Neural cell (in vitro differentiated cells): Measurements from ENCODE around the gene LRP5. TPM values are rescaled to one million over a fixed set of nuclear protein-coding genes. Genes with fewer than 3 reads are reported as not detected.

Experiments
- H2AFZ ChIP-seq: fragments of 200-600, 300-800 bp; sonication (generic), shearing (Covaris generic); 2 replicates; pipeline ENCODE4 v1.6.0; 2014; ENCODE audit warnings: low read depth, mild to moderate bottlenecking, antibody characterized with exemption, low read length, moderate library complexity
- H3F3A ChIP-seq: fragments of 200-600 bp; shearing (Covaris generic); 2 replicates; pipeline ENCODE4 v1.6.1; 2016; ENCODE audit warnings: mild to moderate bottlenecking, moderate library complexity, mixed read lengths, antibody characterized with exemption, low read length; ENCODE audit not compliant: insufficient read depth, poor library complexity, severe bottlenecking
- H3K27ac ChIP-seq: fragments of 200-600, 300-800 bp; sonication (generic), shearing (Covaris generic); 2 replicates; pipeline ENCODE4 v1.5.1; 2014; ENCODE audit warnings: mild to moderate bottlenecking, low read length, moderate library complexity
- H3K27me3 ChIP-seq: fragments of 300-800, 200-600 bp; sonication (generic), shearing (Covaris generic); 2 replicates; pipeline ENCODE4 v1.6.0; 2014; ENCODE audit warnings: mild to moderate bottlenecking, low read depth, low read length, moderate library complexity; ENCODE audit not compliant: insufficient read depth
- H3K36me3 ChIP-seq: fragments of 300-800, 200-600 bp; sonication (generic), shearing (Covaris generic); 2 replicates; pipeline ENCODE4 v1.5.1; 2014; ENCODE audit warnings: mild to moderate bottlenecking, antibody characterized with exemption, low read length, moderate library complexity; ENCODE audit not compliant: insufficient read depth
- H3K4me2 ChIP-seq: fragments of 300-800, 200-600 bp; sonication (generic), shearing (Covaris generic); 2 replicates; pipeline ENCODE4 v1.6.0; 2014; ENCODE audit warnings: mild to moderate bottlenecking, low read length
- H3K4me3 ChIP-seq: fragments of 300-800, 200-600 bp; sonication (generic), shearing (Covaris generic); 2 replicates; pipeline ENCODE4 v1.5.1; 2014; ENCODE audit warnings: mild to moderate bottlenecking, low read length, moderate library complexity
- H3K79me2 ChIP-seq: fragments of 200-600 bp; shearing (Covaris generic); replicated peaks from 2 replicates; pipeline ENCODE4 v1.6.0; 2014; ENCODE audit warnings: mild to moderate bottlenecking, low read length, moderate library complexity; ENCODE audit not compliant: insufficient read depth
- H3K9ac ChIP-seq: fragments of 300-800, 200-600 bp; sonication (generic), shearing (Covaris generic); 2 replicates; pipeline ENCODE4 v1.6.1; 2016; ENCODE audit warnings: mild to moderate bottlenecking, low read length, mixed read lengths
- H3K9me2 ChIP-seq: fragments of 200-600 bp; shearing (Covaris generic); 2 replicates; pipeline ENCODE4 v1.6.1; 2016; ENCODE audit warnings: mild to moderate bottlenecking, low read length, mixed read lengths; ENCODE audit not compliant: insufficient read depth
- H3K9me3 ChIP-seq: fragments of 200-600, 300-800 bp; sonication (generic), shearing (Covaris generic); 2 replicates; pipeline ENCODE4 v1.6.1; 2016; ENCODE audit warnings: mild to moderate bottlenecking, mixed run types, low read length, moderate library complexity, mixed read lengths
- H4K20me1 ChIP-seq: fragments of 200-600 bp; shearing (Covaris generic); 2 replicates; pipeline ENCODE4 v1.6.1; 2016; ENCODE audit warnings: mild to moderate bottlenecking, mixed run types; ENCODE audit not compliant: insufficient read depth
- CTCF ChIP-seq: fragments of 450-650 bp; IDR thresholded peaks from 2 replicates; pipeline ENCODE4 v1.5.1; 2014; ENCODE audit warnings: antibody characterized with exemption, mild to moderate bottlenecking, moderate library complexity; ENCODE audit not compliant: poor library complexity, severe bottlenecking
- EP300 ChIP-seq: fragments of 450-650 bp; conservative IDR thresholded peaks from 2 replicates; pipeline ENCODE4 v1.6.1; 2014; ENCODE audit warnings: antibody characterized with exemption, mild to moderate bottlenecking, moderate library complexity; ENCODE audit not compliant: poor library complexity, severe bottlenecking
- EZH2 ChIP-seq: fragments of 200-600, 300-800 bp; shearing (Covaris generic), sonication (generic); IDR thresholded peaks from 2 replicates; pipeline ENCODE4 v1.6.1; 2014; ENCODE audit warnings: antibody characterized with exemption, low read length, borderline replicate concordance, mild to moderate bottlenecking; ENCODE audit not compliant: insufficient read depth, poor library complexity, severe bottlenecking
- MXI1 ChIP-seq: fragments of 450-650 bp; conservative IDR thresholded peaks from 2 replicates; pipeline ENCODE4 v1.6.1; 2014; ENCODE audit warnings: antibody characterized with exemption, mild to moderate bottlenecking; ENCODE audit not compliant: poor library complexity, severe bottlenecking
- POLR2AphosphoS5 ChIP-seq: IDR thresholded peaks from 2 replicates; pipeline ENCODE4 v1.6.1; 2012
- RAD21 ChIP-seq: fragments of 450-650 bp; conservative IDR thresholded peaks from 2 replicates; pipeline ENCODE4 v1.6.1; 2014; ENCODE audit warnings: antibody characterized with exemption, mild to moderate bottlenecking, moderate library complexity
- REST ChIP-seq: IDR thresholded peaks from 2 replicates; pipeline ENCODE4 v1.6.1; 2012; ENCODE audit warnings: borderline replicate concordance
- SMC3 ChIP-seq: fragments of 450-650 bp; conservative IDR thresholded peaks from 2 replicates; pipeline ENCODE4 v1.6.1; 2014; ENCODE audit warnings: antibody characterized with exemption, mild to moderate bottlenecking, moderate library complexity; ENCODE audit not compliant: poor library complexity
- TAF1 ChIP-seq: IDR thresholded peaks from 2 replicates; pipeline ENCODE4 v1.6.1; 2012; ENCODE audit warnings: low read depth
- polyA plus RNA-seq: library from polyadenylated mRNA; depleted of rRNA; stranded (reverse); fragments of >200 nt; gene quantifications from 2 replicates; pipeline ENCODE4 v1.2.3, GENCODE V29; 2014

The LRP5 gene
- polyA plus RNA-seq, 1 donor from 2014 or later: 3.0 TPM

- Histone ChIP-seq H3K27ac (no peak overlapping the region), H3K9me3 (peaks cover 7% of the 10 kb centered on the region), H3K4me2 (no peak overlapping the region), H3F3A (no peaks in the 10 kb centered on the region), H4K20me1 (no peaks in the 10 kb centered on the region), H3K36me3 (peaks cover 14% of the 10 kb centered on the region), H2AFZ (no peak overlapping the region), H3K27me3 (no peaks in the 10 kb centered on the region), H3K9ac (no peak overlapping the region), H3K9me2 (no peaks in the 10 kb centered on the region), H3K79me2 (no peaks in the 10 kb centered on the region), H3K4me3 (no peak overlapping the region)
- TF ChIP-seq RAD21: no peak
- TF ChIP-seq POLR2AphosphoS5: no peak
- no peak for TF ChIP-seq MXI1
- no peak for TF ChIP-seq TAF1
- TF ChIP-seq EZH2: no peak
- TF ChIP-seq EP300: no peak
- no peak for TF ChIP-seq SMC3
- TF ChIP-seq CTCF: no peak
- TF ChIP-seq REST: no peak
These were observed 118.4 kb downstream of the LRP5 start for GRCh38 chr11:68430801-68431200.

DNA sequence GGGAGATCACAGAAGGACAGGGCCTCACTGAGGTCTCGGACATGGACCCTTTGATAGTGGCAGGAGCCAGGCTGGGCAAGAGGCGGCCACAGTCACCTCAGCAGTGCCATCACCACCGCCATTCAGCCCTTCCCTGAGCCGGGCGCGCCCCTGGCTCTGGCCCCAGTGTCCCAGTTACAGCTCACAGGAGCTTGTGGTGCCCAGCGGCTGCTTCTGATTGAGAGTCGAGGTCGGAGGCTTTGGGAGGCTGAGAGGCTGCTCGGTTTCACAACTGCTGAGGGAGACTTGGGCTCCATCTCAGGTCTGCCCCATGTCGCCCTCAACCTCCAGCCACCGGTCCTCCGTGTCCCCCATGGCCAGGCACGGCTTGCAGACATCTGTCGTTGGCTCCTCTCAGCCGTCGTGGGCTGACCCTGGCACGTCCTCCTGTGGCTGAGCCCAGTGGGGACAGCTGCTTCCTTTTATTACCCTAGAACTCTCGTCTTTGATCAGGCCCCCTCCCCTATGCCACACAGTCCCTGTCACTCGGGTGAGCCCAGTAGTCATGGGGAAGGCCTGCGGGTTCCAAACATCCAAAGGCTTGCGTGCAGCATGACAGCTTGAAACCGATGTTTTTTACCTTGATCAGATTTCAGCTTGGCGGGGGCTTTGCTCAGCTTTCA, 119.7 kb downstream of the LRP5 start:
- Histone ChIP-seq H3K4me3 (no peak overlapping the region), H3K9ac (no peak overlapping the region), H3K9me3 (peaks cover 7% of the 10 kb centered on the region), H3F3A (no peaks in the 10 kb centered on the region), H3K9me2 (no peaks in the 10 kb centered on the region), H3K4me2 (no peak overlapping the region), H3K36me3 (peaks cover 8% of the 10 kb centered on the region), H3K27me3 (no peaks in the 10 kb centered on the region), H3K79me2 (no peaks in the 10 kb centered on the region), H3K27ac (no peak overlapping the region), H4K20me1 (no peaks in the 10 kb centered on the region), H2AFZ (no peak overlapping the region)
- TF ChIP-seq POLR2AphosphoS5 (no peak), CTCF (no peak), EZH2 (no peak), RAD21 (no peak), EP300 (no peak), MXI1 (no peak), TAF1 (no peak), REST (no peak), SMC3 (no peak)
